ENCODE measurements around the gene NPTX2. TPM values are rescaled to one million over a fixed set of nuclear protein-coding genes. Genes with fewer than 3 reads are reported as not detected.

The NPTX2 gene
- total RNA-seq, 4 donors from 2014 or later, result 22.4 to 52.5 (median 30.1) TPM

DNA sequence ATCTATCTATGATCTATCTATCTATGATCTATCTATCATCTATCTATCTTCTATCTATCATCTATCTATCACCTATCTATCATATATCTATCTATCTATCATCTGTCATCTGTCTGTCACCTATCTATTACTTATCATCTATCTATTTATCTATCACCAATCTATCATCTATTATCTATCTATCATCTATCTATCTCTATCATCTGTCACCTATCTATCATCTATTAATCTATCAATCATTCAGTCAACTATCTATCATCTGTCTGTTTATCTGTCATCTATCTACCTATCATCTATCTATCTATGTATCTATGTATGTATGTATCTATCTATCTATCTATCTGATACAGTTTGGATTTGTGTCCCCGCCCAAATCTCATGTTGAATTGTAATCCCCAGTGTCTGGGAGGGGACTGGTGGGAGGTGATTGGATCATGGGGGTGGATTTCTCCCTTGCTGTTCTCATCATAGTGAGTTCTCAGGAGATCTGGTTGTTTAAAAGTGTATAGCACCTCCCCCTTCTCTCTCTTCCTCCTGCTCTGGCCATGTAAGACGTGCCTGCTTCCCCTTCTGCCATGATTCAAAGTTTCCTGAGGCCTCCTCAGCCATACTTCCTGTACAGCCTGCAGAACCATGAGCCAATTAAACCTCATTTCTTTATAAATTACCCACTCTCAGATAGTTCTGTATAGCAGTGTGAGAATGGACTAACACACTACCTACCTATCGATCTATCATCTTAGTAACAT is 37.6 kb downstream of the NPTX2 start:
- DNase-seq (ENCODE audit: extremely low spot score), result no peak
- Histone ChIP-seq H3K27ac (replicated peaks in 1 of 4) (no peak overlapping the region), H3K4me3 (no peak overlapping the region), H3K9me3 (no peaks in the 10 kb centered on the region), H3K4me1 (no peaks in the 10 kb centered on the region), H3K27me3 (no peaks in the 10 kb centered on the region), H3K36me3 (no peaks in the 10 kb centered on the region)
- 68% methylated on average over 3 of the region's 3 CpGs for WGBS
- intact Hi-C loops (cut with DNase I), result no loop called here
- TF ChIP-seq EP300 (IDR thresholded peaks at IDR 0.05), result no peak

DNA sequence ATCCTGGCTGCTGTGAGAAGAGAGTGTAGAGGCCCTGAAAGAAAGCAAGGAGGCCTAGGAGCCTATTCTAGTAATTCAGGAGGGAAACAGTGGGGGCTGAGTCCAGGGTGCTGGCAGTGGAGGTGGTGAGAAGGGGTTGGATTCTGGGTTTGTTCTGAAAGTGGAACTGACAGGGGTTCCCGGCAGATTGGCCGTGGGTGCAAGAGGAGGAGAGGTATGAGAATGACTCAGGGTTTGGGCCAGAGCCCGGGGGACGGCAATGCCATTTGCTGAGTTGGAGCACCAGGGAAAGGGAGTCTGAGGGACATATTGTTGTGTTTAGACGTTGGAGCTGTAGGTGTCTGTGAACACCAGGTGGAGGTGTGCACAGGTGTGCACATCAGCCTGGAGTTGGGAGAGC is 38.5 kb downstream of the NPTX2 start:
- no peaks in the 10 kb centered on the region for H3K36me3 ChIP-seq
- TF ChIP-seq POLR2A (IDR thresholded peaks at IDR 0.05; ENCODE audit: low read depth) (no peak), EP300 (IDR thresholded peaks at IDR 0.05) (no peak), POLR2AphosphoS5 (IDR thresholded peaks at IDR 0.05) (no peak)
- TF ChIP-seq, protein P1, sequence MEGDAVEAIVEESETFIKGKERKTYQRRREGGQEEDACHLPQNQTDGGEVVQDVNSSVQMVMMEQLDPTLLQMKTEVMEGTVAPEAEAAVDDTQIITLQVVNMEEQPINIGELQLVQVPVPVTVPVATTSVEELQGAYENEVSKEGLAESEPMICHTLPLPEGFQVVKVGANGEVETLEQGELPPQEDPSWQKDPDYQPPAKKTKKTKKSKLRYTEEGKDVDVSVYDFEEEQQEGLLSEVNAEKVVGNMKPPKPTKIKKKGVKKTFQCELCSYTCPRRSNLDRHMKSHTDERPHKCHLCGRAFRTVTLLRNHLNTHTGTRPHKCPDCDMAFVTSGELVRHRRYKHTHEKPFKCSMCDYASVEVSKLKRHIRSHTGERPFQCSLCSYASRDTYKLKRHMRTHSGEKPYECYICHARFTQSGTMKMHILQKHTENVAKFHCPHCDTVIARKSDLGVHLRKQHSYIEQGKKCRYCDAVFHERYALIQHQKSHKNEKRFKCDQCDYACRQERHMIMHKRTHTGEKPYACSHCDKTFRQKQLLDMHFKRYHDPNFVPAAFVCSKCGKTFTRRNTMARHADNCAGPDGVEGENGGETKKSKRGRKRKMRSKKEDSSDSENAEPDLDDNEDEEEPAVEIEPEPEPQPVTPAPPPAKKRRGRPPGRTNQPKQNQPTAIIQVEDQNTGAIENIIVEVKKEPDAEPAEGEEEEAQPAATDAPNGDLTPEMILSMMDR (IDR thresholded peaks at IDR 0.05), result no peak
- WGBS, result 87% methylated on average over 5 of the region's 5 CpGs
- intact Hi-C loops (cut with DNase I), result no loop called here
- H3K27ac ChIP-seq (replicated peaks in 1 of 4), result no peak overlapping the region
- H3K9me3 ChIP-seq, result no peaks in the 10 kb centered on the region
- no peaks in the 10 kb centered on the region for H3K4me1 ChIP-seq
- no peak overlapping the region for H3K4me3 ChIP-seq
- no peak for DNase-seq (ENCODE audit: extremely low spot score)
- no peaks in the 10 kb centered on the region for H3K27me3 ChIP-seq

DNA sequence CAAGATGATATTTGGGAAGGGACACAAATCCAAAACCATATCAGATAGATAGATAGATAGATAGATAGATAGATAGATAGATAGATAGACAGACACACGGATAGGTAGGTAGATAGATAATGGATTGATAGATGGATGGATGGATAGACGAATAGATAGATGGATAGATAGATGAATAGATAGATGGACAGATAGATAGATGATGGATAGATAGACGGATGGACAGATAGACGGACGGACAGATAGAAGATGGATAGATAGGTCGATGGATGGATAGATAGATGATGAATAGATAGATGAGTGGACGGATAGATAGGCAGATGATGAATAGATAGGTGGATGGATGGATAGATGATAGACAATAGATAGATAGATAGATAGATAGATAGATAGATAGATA is 39.8 kb downstream of the NPTX2 start:
- Histone ChIP-seq H3K4me3 (no peak overlapping the region), H3K27ac (replicated peaks in 1 of 4) (no peak overlapping the region), H3K36me3 (no peaks in the 10 kb centered on the region), H3K27me3 (no peaks in the 10 kb centered on the region), H3K9me3 (peaks cover 0 to 6% (median 0%) of the 10 kb centered on the region in 4 donors), H3K4me1 (no peaks in the 10 kb centered on the region)
- 92% methylated on average over 7 of the region's 7 CpGs for WGBS
- no peak for DNase-seq (ENCODE audit: extremely low spot score)
- intact Hi-C loops (cut with DNase I), result no loop called here
- TF ChIP-seq, protein P1 (IDR thresholded peaks at IDR 0.05), result no peak
- TF ChIP-seq POLR2A (IDR thresholded peaks at IDR 0.05; ENCODE audit: low read depth) (no peak), EP300 (IDR thresholded peaks at IDR 0.05) (no peak), POLR2AphosphoS5 (IDR thresholded peaks at IDR 0.05) (no peak)

DNA sequence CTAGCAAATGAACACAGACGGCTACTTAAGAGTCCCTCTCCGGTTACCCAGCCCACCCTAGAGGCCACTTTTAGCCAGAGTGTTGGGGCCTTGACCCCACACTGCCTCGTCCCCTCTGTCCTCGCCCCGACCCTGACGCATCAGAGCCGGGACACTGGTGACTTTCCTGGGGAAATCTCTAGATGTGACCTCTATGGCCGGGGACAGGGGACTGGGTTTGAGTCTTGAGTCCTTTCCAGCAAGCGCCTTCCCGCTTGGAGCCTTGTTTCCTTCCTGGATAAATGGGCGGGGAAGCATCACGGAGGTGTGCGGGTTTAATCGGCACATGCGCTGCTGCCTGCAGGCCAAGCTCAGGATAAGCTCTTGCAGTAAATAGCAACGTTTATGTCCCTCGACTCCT is 40.7 kb downstream of the NPTX2 start:
- DNase-seq (ENCODE audit: extremely low spot score), result no peak
- peaks cover 0 to 4% (median 0%) of the 10 kb centered on the region in 4 donors for H3K27me3 ChIP-seq
- 64% methylated on average over 15 of the region's 17 CpGs for WGBS
- peaks cover 0 to 11% (median 0%) of the 10 kb centered on the region in 4 donors for H3K9me3 ChIP-seq
- H3K27ac ChIP-seq (replicated peaks in 1 of 4), result no peak overlapping the region
- no peak overlapping the region for H3K4me3 ChIP-seq
- H3K4me1 ChIP-seq, result no peaks in the 10 kb centered on the region
- intact Hi-C loops (cut with DNase I), result no loop called here
- TF ChIP-seq POLR2A (IDR thresholded peaks at IDR 0.05; ENCODE audit: low read depth), result no peak
- no peak for TF ChIP-seq EP300 (IDR thresholded peaks at IDR 0.05)
- TF ChIP-seq, protein P1 (IDR thresholded peaks at IDR 0.05), result no peak
- TF ChIP-seq POLR2AphosphoS5 (IDR thresholded peaks at IDR 0.05), result no peak
- no peaks in the 10 kb centered on the region for H3K36me3 ChIP-seq

DNA sequence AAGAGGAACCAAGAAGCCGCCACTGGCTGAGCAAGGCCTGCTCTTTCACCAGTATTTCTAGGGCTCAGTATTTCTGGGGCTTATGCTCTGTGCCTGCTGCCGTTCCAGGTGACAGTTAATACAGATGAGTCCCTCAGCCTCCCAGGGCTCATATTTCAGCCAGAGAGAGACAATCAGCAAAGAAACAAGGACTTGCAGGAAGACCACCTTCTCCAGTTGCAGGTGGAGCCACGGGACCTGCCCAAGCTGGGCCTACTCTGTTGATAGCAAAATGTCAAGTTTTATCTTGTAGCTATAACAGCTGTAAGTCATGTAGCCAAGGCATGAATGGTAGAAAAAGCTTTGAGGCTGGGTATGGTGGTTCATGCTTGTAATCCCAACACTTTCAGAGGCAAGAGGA is 42.7 kb downstream of the NPTX2 start:
- TF ChIP-seq, protein P1 (IDR thresholded peaks at IDR 0.05), result no peak
- TF ChIP-seq EP300 (IDR thresholded peaks at IDR 0.05), result no peak
- TF ChIP-seq POLR2AphosphoS5 (IDR thresholded peaks at IDR 0.05), result no peak
- TF ChIP-seq POLR2A (IDR thresholded peaks at IDR 0.05; ENCODE audit: low read depth), result no peak
- Histone ChIP-seq H3K4me1 (no peaks in the 10 kb centered on the region), H3K9me3 (peaks cover 0 to 22% (median 4%) of the 10 kb centered on the region in 4 donors), H3K4me3 (no peak overlapping the region), H3K27ac (replicated peaks in 1 of 4) (no peak overlapping the region), H3K27me3 (peaks cover 0 to 7% (median 0%) of the 10 kb centered on the region in 4 donors), H3K36me3 (no peaks in the 10 kb centered on the region)
- DNase-seq (ENCODE audit: extremely low spot score), result no peak
- 45% methylated on average over 3 of the region's 3 CpGs for WGBS
- intact Hi-C loops (cut with DNase I), result no loop called here
